Daoy (cell line): ENCODE measurements around the gene BIN2. TPM values are rescaled to one million over a fixed set of nuclear protein-coding genes. Genes with fewer than 3 reads are reported as not detected.
"Not testable (repeated sequence)": the region's sequence is repeated elsewhere in the genome, so short reads cannot be mapped to it uniquely, and the experiment has no call there.

ENCODE experiments used
- DNase-seq: peaks from one replicate; pipeline ENCODE4 v3.0.0-alpha.2; 2015; ENCODE audit warnings: low read depth
- total RNA-seq: library from RNA; depleted of rRNA; stranded (reverse); fragments of >200 nt; shearing (Covaris generic); gene quantifications from 2 replicates; pipeline ENCODE4 v1.2.3, GENCODE V29; 2014

BIN2 gene
- total RNA-seq, 1 experiment from 2014 or later, result not detected

GRCh38 chr12:51311389-51311788 is 12.6 kb downstream of the BIN2 start:
- DNase-seq, result no peak

- DNase-seq, result peak; percentile 85
Observed at GRCh38 chr12:51307655-51308593, 16.1 kb downstream of the BIN2 start.

GRCh38 chr12:51306507-51306906 is 17.5 kb downstream of the BIN2 start:
- no peak for DNase-seq

- not testable (repeated sequence) for DNase-seq
Observed at GRCh38 chr12:51300768-51301167, 23.2 kb downstream of the BIN2 start.

- DNase-seq, result no peak
Observed at GRCh38 chr12:51295651-51296050, 28.3 kb downstream of the BIN2 start.

GRCh38 chr12:51294097-51294496 is 29.9 kb downstream of the BIN2 start:
- not testable (repeated sequence) for DNase-seq

- DNase-seq, result no peak
Observed at GRCh38 chr12:51293696-51294095, 30.3 kb downstream of the BIN2 start.

- DNase-seq, result not testable (repeated sequence)
Observed at GRCh38 chr12:51291603-51292513, 32.1 kb downstream of the BIN2 start.

GRCh38 chr12:51285843-51286242 is 38.1 kb downstream of the BIN2 start:
- no peak for DNase-seq

GRCh38 chr12:51281202-51281924 is 42.6 kb downstream of the BIN2 start:
- no peak for DNase-seq

- DNase-seq, result no peak
Observed at GRCh38 chr12:51275088-51275487, 48.9 kb downstream of the BIN2 start.

- not testable (repeated sequence) for DNase-seq
Observed at GRCh38 chr12:51272810-51273209, 51.2 kb downstream of the BIN2 start.

- peak; percentile 88 for DNase-seq
Observed at GRCh38 chr12:51270951-51271518, 52.9 kb downstream of the BIN2 start.

GRCh38 chr12:51270067-51270950 is 53.7 kb downstream of the BIN2 start, which contains the start of gene SMAGP:
SMAGP (minus strand) TSS chr12:51270415; CDS start chr12:51269278, 1,137 bp downstream.
- DNase-seq, result peak; percentile 72

GRCh38 chr12:51269174-51270066 is 54.6 kb downstream of the BIN2 start:
- DNase-seq, result peak; percentile 64

- no peak for DNase-seq
Observed at GRCh38 chr12:51265024-51265423, 59.0 kb downstream of the BIN2 start.

- no peak for DNase-seq
Observed at GRCh38 chr12:51264297-51264696, 59.7 kb downstream of the BIN2 start.

- no peak for DNase-seq
Observed at GRCh38 chr12:51263341-51263740, 60.6 kb downstream of the BIN2 start.

GRCh38 chr12:51262758-51263177 is 61.2 kb downstream of the BIN2 start:
- DNase-seq, result peak; percentile 75
